GM21619 (cell line): ENCODE data around the gene CA7.

Experiments
- ATAC-seq: cut with Tn5 transposase; IDR thresholded peaks from one replicate; pipeline ENCODE4 v1.9.1; 2021; ENCODE audit not compliant: unreplicated experiment

CA7 gene

GRCh38 chr16:66844342-66845079 is at the start of gene CA7:
Gene CA7 (plus strand): TSS chr16:66844414. CDS start chr16:66844488, 74 bp downstream.
- no peak for ATAC-seq

- no peak for ATAC-seq
These were observed 46.1 kb upstream of the CA7 start for GRCh38 chr16:66798161-66798560.

- no peak for ATAC-seq
These were observed 43.4 kb upstream of the CA7 start for GRCh38 chr16:66800856-66801255.

GRCh38 chr16:66801320-66802105 is 42.7 kb upstream of the CA7 start, which contains the start of gene TERB1:
Gene TERB1 (minus strand): TSS chr16:66801584. CDS start chr16:66796798, 4,786 bp downstream.
- no peak for ATAC-seq

- ATAC-seq = no peak
These were observed 42.1 kb upstream of the CA7 start for GRCh38 chr16:66802159-66802558.

GRCh38 chr16:66809765-66810164 is 34.4 kb upstream of the CA7 start:
- no peak for ATAC-seq

GRCh38 chr16:66810391-66810790 is 33.8 kb upstream of the CA7 start:
- no peak for ATAC-seq

GRCh38 chr16:66811043-66811442 is 33.2 kb upstream of the CA7 start:
- no peak for ATAC-seq

- ATAC-seq = no peak
These were observed 29.5 kb upstream of the CA7 start for GRCh38 chr16:66814734-66815133.

GRCh38 chr16:66824006-66824405 is 20.2 kb upstream of the CA7 start:
- no peak for ATAC-seq

GRCh38 chr16:66830422-66831404 is 13.5 kb upstream of the CA7 start, which contains the start of gene NAE1:
Gene NAE1 (minus strand): TSS chr16:66830976. CDS start chr16:66830899, 77 bp downstream.
- peak; percentile 82 for ATAC-seq

GRCh38 chr16:66832190-66832589 is 12.0 kb upstream of the CA7 start:
- no peak for ATAC-seq

GRCh38 chr16:66832661-66833305 is 11.4 kb upstream of the CA7 start:
- ATAC-seq = no peak

GRCh38 chr16:66834746-66835145 is 9.5 kb upstream of the CA7 start:
- ATAC-seq = no peak

GRCh38 chr16:66840883-66841282 is 3.3 kb upstream of the CA7 start:
- ATAC-seq = no peak

- ATAC-seq = no peak
These were observed 2.8 kb upstream of the CA7 start for GRCh38 chr16:66841366-66841765.

GRCh38 chr16:66842765-66843164 is 1.4 kb upstream of the CA7 start:
- no peak for ATAC-seq

GRCh38 chr16:66843191-66843590 is 1.0 kb upstream of the CA7 start:
- ATAC-seq = no peak

- ATAC-seq = no peak
These were observed 239 bp upstream of the CA7 start for GRCh38 chr16:66844009-66844341.

- ATAC-seq = no peak
These were observed 831 bp downstream of the CA7 start for GRCh38 chr16:66845080-66845410.

- ATAC-seq = no peak
These were observed 1.6 kb downstream of the CA7 start for GRCh38 chr16:66845791-66846221.
